Mucosa of descending colon (tissue), 3 donors: ENCODE results near the gene SLC35D3. TPM values are rescaled to one million over a fixed set of nuclear protein-coding genes. Genes with fewer than 3 reads are reported as not detected.
"Not testable (repeated sequence)": the region's sequence is repeated elsewhere in the genome, so short reads cannot be mapped to it uniquely, and the experiment has no call there.

Source experiments
- ATAC-seq: fragments of 200-7000 bp; cut with Tn5 transposase; one replicate; pipeline ENCODE4 v1.9.1; 2020; ENCODE audit warnings: mild to moderate bottlenecking, moderate library complexity
- DNase-seq, 3 donors: peaks; one replicate each; pipeline ENCODE4 v3.0.0-alpha.2; 2020
- H3K36me3 ChIP-seq: fragments of 200-600 bp; one replicate; pipeline ENCODE4 v1.8.0; 2021; ENCODE audit warnings: low read depth, mild to moderate bottlenecking
- H3K4me1 ChIP-seq: fragments of 200-600 bp; one replicate; pipeline ENCODE4 v1.8.0; 2021; ENCODE audit warnings: low read depth, mild to moderate bottlenecking
- H3K4me3 ChIP-seq: fragments of 200-600 bp; one replicate; pipeline ENCODE4 v1.8.0; 2021; ENCODE audit warnings: mild to moderate bottlenecking
- H3K9me3 ChIP-seq: fragments of 200-600 bp; one replicate; pipeline ENCODE4 v1.8.0; 2021; ENCODE audit warnings: mild to moderate bottlenecking
- CTCF ChIP-seq: fragments of 200-600 bp; IDR thresholded peaks from one replicate; pipeline ENCODE4 v1.8.0; 2022; ENCODE audit warnings: antibody characterized with exemption, mild to moderate bottlenecking
- intact Hi-C, 2 donors: fragments of 100-400 bp; cut with DNase I in 1 of 2; cut with micrococcal nuclease in 1 of 2; formaldehyde crosslinking; loops; one replicate each; pipeline versions ENCODE4 v1.11.0 to v1.11.1; 2022; cut with DNase I, micrococcal nuclease
- total RNA-seq, 3 donors: library from RNA; stranded (reverse); fragmentation: NEBNext Ultra II Directional in 2 of 3; extraction: Animal tissue kit (Norgen Biotek cat#: 25700) in 2 of 3; gene quantifications; one replicate each; pipeline versions ENCODE4 v1.2.1 to v1.2.4, GENCODE V29; 2021 to 2023
- donor health status: DM: no; HTN: no; CAD: no; lungs with moderate emphysema.
- donor health status: DM: no; HTN: no; CAD: no.
- donor health status: DM: no; HTN: yes; CAD: no.

The SLC35D3 gene
- total RNA-seq, 3 donors from 2014 or later, result 0.12 to 0.92 (median 0.19) TPM

DNA sequence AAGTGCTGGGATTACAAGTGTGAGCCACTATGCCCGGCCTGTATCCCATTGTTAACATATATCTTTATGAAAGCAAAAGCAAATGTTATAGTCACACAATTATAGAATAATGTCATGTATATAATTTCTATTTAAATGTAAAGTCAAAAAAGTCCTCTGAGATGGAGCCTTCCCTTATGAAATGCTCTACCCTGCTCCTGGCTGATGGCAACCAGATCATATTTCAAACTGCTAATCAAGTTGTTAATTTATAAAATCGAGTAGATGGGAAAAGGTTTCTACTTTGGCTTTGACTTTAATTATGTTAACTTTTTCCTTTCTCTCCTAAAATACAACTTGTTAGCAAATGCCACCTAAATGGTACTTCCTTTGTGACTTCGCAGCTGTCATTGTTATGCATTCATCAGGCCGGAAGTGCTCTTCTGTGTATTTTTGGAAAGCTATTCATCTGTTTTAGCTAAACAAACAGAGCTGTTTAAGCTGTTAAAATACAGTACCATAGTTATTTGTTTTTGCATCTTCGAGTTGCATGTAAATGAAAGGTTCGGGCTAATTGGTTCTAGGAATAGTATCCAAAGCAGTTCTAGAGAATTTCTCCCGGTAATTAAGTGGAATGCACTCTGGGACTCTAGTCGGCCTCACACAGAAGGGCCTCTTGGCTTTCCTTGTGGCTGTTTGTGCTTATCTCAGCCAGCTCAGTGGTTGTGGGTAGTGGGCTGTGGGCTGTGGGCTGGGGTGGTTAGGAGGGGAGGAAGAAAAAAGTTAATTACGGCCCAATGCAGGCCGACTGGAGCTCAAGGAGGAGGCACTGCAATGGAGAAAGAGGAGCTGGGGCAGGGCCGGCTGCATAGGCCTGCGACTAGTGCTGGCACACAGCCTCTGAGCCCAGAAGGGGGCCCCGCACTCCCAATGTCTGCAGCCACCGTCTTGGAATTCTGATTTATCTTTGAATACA lies 34.8 kb downstream of the SLC35D3 start:
- Histone ChIP-seq H3K9me3 (no peaks in the 10 kb centered on the region), H3K4me1 (peaks cover 24% of the 10 kb centered on the region), H3K36me3 (no peaks in the 10 kb centered on the region), H3K4me3 (no peak overlapping the region)
- intact Hi-C loops, result no loop called here
- DNase-seq, result peak in 1 of 3 donors; percentile 20
- no peak for ATAC-seq
- no peak for TF ChIP-seq CTCF

- H3K4me1 ChIP-seq, result peaks cover 28% of the 10 kb centered on the region
- DNase-seq (no peak), ATAC-seq (no peak)
- no peak overlapping the region for H3K4me3 ChIP-seq
- H3K9me3 ChIP-seq, result no peaks in the 10 kb centered on the region
- intact Hi-C loops, result no loop called here
- no peaks in the 10 kb centered on the region for H3K36me3 ChIP-seq
- no peak for TF ChIP-seq CTCF
Measured at GRCh38 chr6:136958168-136958567, 36.1 kb downstream of the SLC35D3 start.

GRCh38 chr6:136959471-136959891 lies 37.4 kb downstream of the SLC35D3 start:
- Histone ChIP-seq H3K36me3 (no peaks in the 10 kb centered on the region), H3K4me1 (peaks cover 38% of the 10 kb centered on the region), H3K9me3 (no peaks in the 10 kb centered on the region), H3K4me3 (no peak overlapping the region)
- intact Hi-C loops, result no loop called here
- TF ChIP-seq CTCF, result no peak
- peak; percentile 74 to 88 (median 84) for DNase-seq
- peak; percentile 82 for ATAC-seq

GRCh38 chr6:136959935-136960334 lies 37.8 kb downstream of the SLC35D3 start:
- H3K4me3 ChIP-seq, intact Hi-C loops, H3K36me3 ChIP-seq, H3K9me3 ChIP-seq: not testable (repeated sequence)
- peaks cover 38% of the 10 kb centered on the region for H3K4me1 ChIP-seq
- ATAC-seq, result peak; percentile 33
- peak; percentile 63 to 76 (median 73) for DNase-seq

GRCh38 chr6:136960781-136961180 lies 38.7 kb downstream of the SLC35D3 start:
- no peak for DNase-seq

More at GRCh38 chr6:136960781-136961180, 38.7 kb downstream of the SLC35D3 start:
- Histone ChIP-seq H3K36me3 (no peaks in the 10 kb centered on the region), H3K4me1 (peaks cover 38% of the 10 kb centered on the region), H3K9me3 (no peaks in the 10 kb centered on the region), H3K4me3 (no peak overlapping the region)
- ATAC-seq, result no peak
- no peak for TF ChIP-seq CTCF
- intact Hi-C loops, result no loop called here
